OCI-LY1 (cell line): Measurements from ENCODE around the gene ARL15.

ENCODE experiments used
- CTCF ChIP-seq: fragments of 200-600 bp; sonication (generic), shearing (Covaris generic); IDR thresholded peaks from 2 replicates; pipeline ENCODE4 v1.5.1; 2017; ENCODE audit warnings: mild to moderate bottlenecking, antibody characterized with exemption, low read length, moderate library complexity, mixed read lengths
- EZH2 ChIP-seq: fragments of 200-600 bp; sonication (generic), shearing (Covaris generic); IDR thresholded peaks from 2 replicates; pipeline ENCODE4 v1.8.0; 2017; ENCODE audit warnings: borderline replicate concordance, mixed run types, mild to moderate bottlenecking, antibody characterized with exemption, low read length, moderate library complexity, mixed read lengths

GRCh38 chr5:54000011-54000410 is 310.4 kb downstream of the ARL15 start:
- TF ChIP-seq CTCF (no peak), EZH2 (no peak)
